ENCODE results near the gene RCC1.

- TF ChIP-seq POLR2A (IDR thresholded peaks at IDR 0.05), result no peak
- no peak for TF ChIP-seq CTCF (IDR thresholded peaks at IDR 0.05)
Measured at GRCh38 chr1:28565726-28566125, 59.9 kb downstream of the RCC1 start.
